IMR-90 (cell line): ENCODE data around the gene FMC1. TPM values are rescaled to one million over a fixed set of nuclear protein-coding genes. Genes with fewer than 3 reads are reported as not detected.

Experiments used
- ATAC-seq: fragments of 200-7000 bp; cut with Tn5 transposase; 2 replicates; pipeline ENCODE4 v1.9.1; 2020; ENCODE audit warnings: low read depth, mild to moderate bottlenecking, moderate library complexity
- BruUV-seq: library from RNA; stranded (reverse); fragments of 400-500 nt; replicated peaks from 2 replicates; lab custom pipeline; 2021; lab: Mats Ljungman, UMichigan
- CTCF ChIA-PET: fragments of 300-600 bp; formaldehyde crosslinking; extraction: SDS; loops from one replicate; lab custom pipeline; 2021; ENCODE audit warnings: antibody characterized with exemption; lab: Yijun Ruan, JAX
- POLR2A ChIA-PET: fragments of 300-600 bp; sonication (Branson Sonifier 250); formaldehyde crosslinking; loops from one replicate; lab custom pipeline; 2022; ENCODE audit warnings: antibody characterized with exemption; ENCODE audit not compliant: unreplicated experiment; lab: Charles Lee
- DNase-seq: peaks from one replicate; pipeline ENCODE4 v3.0.0; 2013
- H2AFZ ChIP-seq: replicated peaks from 2 replicates; pipeline ENCODE3; 2013; ENCODE audit warnings: low read length, mild to moderate bottlenecking; ENCODE audit not compliant: poor library complexity
- H2AK5ac ChIP-seq: 2 replicates; pipeline ENCODE4 v1.6.1; 2013; ENCODE audit warnings: low read depth, low read length, inconsistent platforms
- H2AK9ac ChIP-seq: replicated peaks from 2 replicates; pipeline ENCODE3; 2013; ENCODE audit warnings: mild to moderate bottlenecking, low read depth, low read length, moderate library complexity; ENCODE audit not compliant: poor library complexity
- H2BK120ac ChIP-seq: 2 replicates; pipeline ENCODE4 v1.6.1; 2013; ENCODE audit warnings: low read depth, low read length, inconsistent platforms
- H2BK15ac ChIP-seq: 3 replicates; pipeline ENCODE4 v1.6.1; 2013; ENCODE audit warnings: low read depth, low read length, inconsistent platforms
- H2BK20ac ChIP-seq: 2 replicates; pipeline ENCODE4 v1.6.1; 2013; ENCODE audit warnings: low read depth, mild to moderate bottlenecking, inconsistent platforms, low read length, moderate library complexity
- H2BK5ac ChIP-seq: 2 replicates; pipeline ENCODE4 v1.6.1; 2013; ENCODE audit warnings: mild to moderate bottlenecking, low read depth, low read length, inconsistent platforms; ENCODE audit not compliant: poor library complexity, severe bottlenecking
- H3K14ac ChIP-seq: replicated peaks from 2 replicates; pipeline ENCODE4 v1.6.1; 2013; ENCODE audit warnings: low read depth, low read length, inconsistent platforms
- H3K18ac ChIP-seq: 2 replicates; pipeline ENCODE4 v1.6.1; 2013; ENCODE audit warnings: low read depth, low read length, control low read depth
- H3K23ac ChIP-seq: 2 replicates; pipeline ENCODE4 v1.6.1; 2013; ENCODE audit warnings: low read depth, low read length, inconsistent platforms
- H3K27ac ChIP-seq: 2 replicates; pipeline ENCODE4 v1.5.1; 2013; ENCODE audit warnings: mild to moderate bottlenecking, control low read depth, low read length; ENCODE audit not compliant: insufficient read depth
- H3K27me3 ChIP-seq: 2 replicates; pipeline ENCODE4 v1.6.1; 2013; ENCODE audit warnings: low read length; ENCODE audit not compliant: control insufficient read depth, insufficient read depth
- H3K36me3 ChIP-seq: 2 replicates; pipeline ENCODE4 v1.6.1; 2013; ENCODE audit warnings: low read length, mixed read lengths; ENCODE audit not compliant: control insufficient read depth, insufficient read depth
- H3K4ac ChIP-seq: 2 replicates; pipeline ENCODE4 v1.6.1; 2013; ENCODE audit warnings: low read depth, low read length, inconsistent platforms
- H3K4me1 ChIP-seq: 2 replicates; pipeline ENCODE4 v1.6.1; 2013; ENCODE audit warnings: low read length, mixed read lengths; ENCODE audit not compliant: control insufficient read depth, insufficient read depth
- H3K4me2 ChIP-seq: 2 replicates; pipeline ENCODE4 v1.6.1; 2013; ENCODE audit warnings: low read depth, mild to moderate bottlenecking, control low read depth, low read length, moderate library complexity
- H3K4me3 ChIP-seq: 2 replicates; pipeline ENCODE4 v1.5.1; 2013; ENCODE audit warnings: low read depth, mild to moderate bottlenecking, control low read depth, low read length, moderate library complexity; ENCODE audit not compliant: insufficient read depth
- H3K56ac ChIP-seq: 2 replicates; pipeline ENCODE4 v1.6.1; 2013; ENCODE audit warnings: low read length, inconsistent platforms; ENCODE audit not compliant: insufficient read depth; ENCODE audit errors: extremely low read depth
- H3K79me1 ChIP-seq, 2 experiments: 2 replicates each; pipeline ENCODE4 v1.6.1; 2013; ENCODE audit warnings: low read length in 2 of 2, inconsistent platforms in 1 of 2, low read depth in 1 of 2
- H3K9ac ChIP-seq: 2 replicates; pipeline ENCODE4 v1.6.1; 2013; ENCODE audit warnings: low read depth, low read length, control low read depth
- H3K9me1 ChIP-seq: 2 replicates; pipeline ENCODE4 v1.6.1; 2013; ENCODE audit warnings: low read length, inconsistent platforms; ENCODE audit not compliant: insufficient read depth
- H3K9me3 ChIP-seq: 2 replicates; pipeline ENCODE4 v1.6.1; 2013; ENCODE audit warnings: low read length; ENCODE audit not compliant: control insufficient read depth, insufficient read depth
- H4K20me1 ChIP-seq: 2 replicates; pipeline ENCODE4 v1.6.1; 2013; ENCODE audit warnings: low read length, inconsistent platforms; ENCODE audit not compliant: insufficient read depth
- H4K5ac ChIP-seq: 2 replicates; pipeline ENCODE4 v1.6.1; 2013; ENCODE audit warnings: mild to moderate bottlenecking, low read depth, low read length, control low read depth
- H4K8ac ChIP-seq, 2 experiments: 2 replicates each; pipeline ENCODE4 v1.6.1; 2013; ENCODE audit warnings: low read depth in 2 of 2, low read length in 2 of 2, control low read depth in 1 of 2, inconsistent platforms in 1 of 2
- H4K91ac ChIP-seq: 2 replicates; pipeline ENCODE4 v1.6.1; 2013; ENCODE audit warnings: low read depth, low read length, inconsistent platforms; ENCODE audit not compliant: insufficient read depth
- BHLHE40 ChIP-seq: fragments of 150-350 bp; IDR thresholded peaks from 2 replicates; pipeline ENCODE4 v1.6.1; 2016; ENCODE audit warnings: mild to moderate bottlenecking, low read depth, low read length
- CEBPB ChIP-seq: IDR thresholded peaks from 2 replicates; pipeline ENCODE4 v1.6.1; 2012; ENCODE audit warnings: low read depth, low read length, improper control_type of control experiment
- CHD1 ChIP-seq: IDR thresholded peaks from 2 replicates; pipeline ENCODE4 v1.6.1; 2012; ENCODE audit warnings: low read depth, low read length, improper control_type of control experiment
- CTCF ChIP-seq: conservative IDR thresholded peaks from 2 replicates; pipeline ENCODE4 v1.5.1; 2012; ENCODE audit warnings: mild to moderate bottlenecking, low read depth, low read length, improper control_type of control experiment
- ELK1 ChIP-seq: fragments of 150-350 bp; IDR thresholded peaks from 2 replicates; pipeline ENCODE4 v1.6.1; 2016; ENCODE audit warnings: low read depth, mild to moderate bottlenecking, low read length, moderate library complexity, borderline replicate concordance
- FOS ChIP-seq: fragments of 150-350 bp; IDR thresholded peaks from 2 replicates; pipeline ENCODE4 v1.6.1; 2016; ENCODE audit warnings: low read depth, low read length
- MAFK ChIP-seq: IDR thresholded peaks from 2 replicates; pipeline ENCODE4 v1.6.1; 2012; ENCODE audit warnings: low read depth, low read length, improper control_type of control experiment
- MAZ ChIP-seq: IDR thresholded peaks from 2 replicates; pipeline ENCODE4 v1.6.1; 2012; ENCODE audit warnings: low read depth, mild to moderate bottlenecking, low read length, improper control_type of control experiment, moderate library complexity, borderline replicate concordance
- POLR2A ChIP-seq: IDR thresholded peaks from 2 replicates; pipeline ENCODE4 v1.6.1; 2012; ENCODE audit warnings: mild to moderate bottlenecking, low read depth, low read length
- RAD21 ChIP-seq: IDR thresholded peaks from 2 replicates; pipeline ENCODE4 v1.6.1; 2012; ENCODE audit warnings: low read length, improper control_type of control experiment
- RCOR1 ChIP-seq: IDR thresholded peaks from 2 replicates; pipeline ENCODE4 v1.6.1; 2012; ENCODE audit warnings: mild to moderate bottlenecking, low read length, improper control_type of control experiment; ENCODE audit not compliant: insufficient replicate concordance
- RFX5 ChIP-seq: IDR thresholded peaks from 2 replicates; pipeline ENCODE4 v1.8.0; 2012; ENCODE audit warnings: low read depth, mild to moderate bottlenecking, low read length, moderate library complexity
- SMC3 ChIP-seq: fragments of 150-350 bp; IDR thresholded peaks from 2 replicates; pipeline ENCODE4 v1.6.1; 2016; ENCODE audit warnings: low read depth, mild to moderate bottlenecking, antibody characterized with exemption, low read length, moderate library complexity
- USF2 ChIP-seq: fragments of 150-350 bp; IDR thresholded peaks from 2 replicates; pipeline ENCODE4 v1.6.1; 2017; ENCODE audit warnings: mild to moderate bottlenecking, antibody characterized with exemption, low read length, low read depth
- WGBS, 2 experiments: methylation state at CpG; one replicate each; pipeline versions ENCODE4 v1.1.5 to v1.1.7; 2013; ENCODE audit warnings: missing lambda C conversion rate in 2 of 2; ENCODE audit not compliant: insufficient read length in 1 of 2; ENCODE audit errors: extremely low coverage in 2 of 2; 5-methylcytosine and 5-hydroxymethylcytosine counted together
- dilution Hi-C: fragments of 300-500 bp; cut with HindIII; formaldehyde crosslinking; loops from one replicate; pipeline ENCODE4 v1.14.3; 2018; ENCODE audit warnings: low sequenced_read_pairs; ENCODE audit not compliant: unreplicated experiment
- in situ Hi-C: fragments of 300-500 bp; cut with MboI; formaldehyde crosslinking; loops from 3 replicates; pipeline ENCODE4 v1.14.3; 2019; ENCODE audit warnings: low sequenced_read_pairs, inconsistent platforms, mixed read lengths
- intact Hi-C: fragments of 100-400 bp; cut with micrococcal nuclease; formaldehyde crosslinking; loops from 2 replicates; pipeline ENCODE4 v1.10.0; 2022
- polyA plus RNA-seq, 3 experiments: library from polyadenylated mRNA; depleted of rRNA; stranded (reverse); fragments of >200 nt; gene quantifications; 2 replicates each; pipeline ENCODE4 v1.2.3, GENCODE V29; 2012; ENCODE audit warnings: low replicate concordance in 1 of 3
- total RNA-seq: library from RNA; depleted of rRNA; stranded (reverse); fragments of >200 nt; gene quantifications from 2 replicates; pipeline ENCODE4 v1.2.3, GENCODE V29; 2012

FMC1 gene
- total and polyA plus RNA-seq, 2 of the 4 experiments (the other 2 are of a cell fraction): 6.1 to 11.9 TPM

GRCh38 chr7:139334399-139335150 lies 6.6 kb upstream of the FMC1 start:
- no TSS peak for BruUV-seq
- POLR2A ChIA-PET: no interaction called here
- dilution Hi-C loops: no loop called here

More at GRCh38 chr7:139334399-139335150, 6.6 kb upstream of the FMC1 start:
- CTCF ChIA-PET: no interaction called here
- Histone ChIP-seq H3K27me3 (no peaks in the 10 kb centered on the region), H2AFZ (no peak overlapping the region), H4K8ac (no peak overlapping the region), H3K18ac (no peak overlapping the region), H3K56ac (no peak overlapping the region), H4K5ac (no peak overlapping the region), H2BK120ac (no peak overlapping the region), H2AK9ac (no peak overlapping the region), H2BK20ac (no peak overlapping the region), H3K9me1 (no peaks in the 10 kb centered on the region), H3K4me1 (no peaks in the 10 kb centered on the region), H3K23ac (no peak overlapping the region), H4K20me1 (no peaks in the 10 kb centered on the region), H3K4ac (no peak overlapping the region), H2BK15ac (no peak overlapping the region), H3K9ac (no peak overlapping the region), H3K27ac (no peak overlapping the region), H3K4me3 (no peak overlapping the region), H3K9me3 (no peaks in the 10 kb centered on the region), H3K4me2 (no peak overlapping the region), H3K14ac (no peak overlapping the region), H4K91ac (no peak overlapping the region), H3K79me1 (no peaks in the 10 kb centered on the region), H2AK5ac (no peak overlapping the region), H3K36me3 (no peaks in the 10 kb centered on the region), H2BK5ac (no peak overlapping the region)
- in situ Hi-C loops: no loop called here
- no peak for DNase-seq
- no CpG with 5 or more reads among the region's 4 CpGs for WGBS, 2 experiments
- intact Hi-C loops: no loop called here
- no peak for ATAC-seq
- no peak for TF ChIP-seq CEBPB
- no peak for TF ChIP-seq MAZ
- TF ChIP-seq POLR2A: no peak
- no peak for TF ChIP-seq FOS
- TF ChIP-seq USF2: no peak
- no peak for TF ChIP-seq SMC3
- TF ChIP-seq BHLHE40: no peak
- TF ChIP-seq RFX5: no peak
- no peak for TF ChIP-seq RAD21
- TF ChIP-seq CHD1: no peak
- no peak for TF ChIP-seq CTCF
- TF ChIP-seq RCOR1: no peak
- TF ChIP-seq MAFK: no peak
- TF ChIP-seq ELK1: no peak
